ENCODE data around the gene ABI3BP.

The ABI3BP gene

GRCh38 chr3:100966807-100967206 is 26.4 kb downstream of the ABI3BP start:
- DNase-seq (ENCODE audit: low read depth), result no peak
- no peak for TF ChIP-seq CTCF (conservative IDR thresholded peaks at IDR 0.05; ENCODE audit: low read depth, low read length)
- no peak overlapping the region for H3K4me3 ChIP-seq (ENCODE audit: low read length)

GRCh38 chr3:100966049-100966491 is 27.2 kb downstream of the ABI3BP start:
- H3K4me3 ChIP-seq (ENCODE audit: low read length), result no peak overlapping the region
- DNase-seq (ENCODE audit: low read depth), result no peak
- no peak for TF ChIP-seq CTCF (conservative IDR thresholded peaks at IDR 0.05; ENCODE audit: low read depth, low read length)

GRCh38 chr3:100963041-100963440 is 30.2 kb downstream of the ABI3BP start:
- no peak for DNase-seq (ENCODE audit: low read depth)
- no peak overlapping the region for H3K4me3 ChIP-seq (ENCODE audit: low read length)
- TF ChIP-seq CTCF (conservative IDR thresholded peaks at IDR 0.05; ENCODE audit: low read depth, low read length), result no peak

GRCh38 chr3:100957261-100957986 is 35.8 kb downstream of the ABI3BP start:
- no peak for TF ChIP-seq CTCF (conservative IDR thresholded peaks at IDR 0.05; ENCODE audit: low read depth, low read length)
- no peak overlapping the region for H3K4me3 ChIP-seq (ENCODE audit: low read length)
- DNase-seq (ENCODE audit: low read depth), result no peak

GRCh38 chr3:100956276-100956675 is 36.9 kb downstream of the ABI3BP start:
- no peak overlapping the region for H3K4me3 ChIP-seq (ENCODE audit: low read length)
- DNase-seq (ENCODE audit: low read depth), result no peak
- TF ChIP-seq CTCF (conservative IDR thresholded peaks at IDR 0.05; ENCODE audit: low read depth, low read length), result no peak

- peak; percentile 28 for DNase-seq (ENCODE audit: low read depth)
- no peak for TF ChIP-seq CTCF (conservative IDR thresholded peaks at IDR 0.05; ENCODE audit: low read depth, low read length)
- H3K4me3 ChIP-seq (ENCODE audit: low read length), result no peak overlapping the region
Observed at GRCh38 chr3:100954990-100955389, 38.2 kb downstream of the ABI3BP start.

- H3K4me3 ChIP-seq (ENCODE audit: low read length), result no peak overlapping the region
- no peak for DNase-seq (ENCODE audit: low read depth)
- TF ChIP-seq CTCF (conservative IDR thresholded peaks at IDR 0.05; ENCODE audit: low read depth, low read length), result no peak
Observed at GRCh38 chr3:100954199-100954935, 38.9 kb downstream of the ABI3BP start.

All from retinal pigment epithelial cell (primary cell).